Suprapubic skin (tissue), 4 donors: ENCODE results near the gene ZBTB46. TPM values are rescaled to one million over a fixed set of nuclear protein-coding genes. Genes with fewer than 3 reads are reported as not detected.

Experiments used
- DNase-seq, 2 donors: peaks; one replicate each; pipeline ENCODE4 v3.0.0-alpha.2; 2019; ENCODE audit warnings: low spot score in 2 of 2
- H3K27ac ChIP-seq: fragments of 200-600 bp; sonication (generic); one replicate; pipeline ENCODE4 v1.5.1; 2019
- H3K27me3 ChIP-seq: fragments of 200-600 bp; sonication (generic); one replicate; pipeline ENCODE4 v1.5.1; 2019
- H3K36me3 ChIP-seq: fragments of 200-600 bp; sonication (generic); one replicate; pipeline ENCODE4 v1.5.1; 2019
- H3K4me1 ChIP-seq: fragments of 200-600 bp; sonication (generic); one replicate; pipeline ENCODE4 v1.5.1; 2019
- H3K4me3 ChIP-seq: fragments of 200-600 bp; sonication (generic); one replicate; pipeline ENCODE4 v1.5.1; 2019; ENCODE audit warnings: mild to moderate bottlenecking
- H3K9me3 ChIP-seq: fragments of 200-600 bp; sonication (generic); one replicate; pipeline ENCODE4 v1.5.1; 2019
- CTCF ChIP-seq, 2 donors: fragments of 200-600 bp in 1 of 2; fragments of 450-650 bp in 1 of 2; sonication (generic) in 1 of 2; IDR thresholded peaks; one replicate each; pipeline ENCODE4 v1.5.1; 2016 to 2019; ENCODE audit warnings: antibody characterized with exemption in 2 of 2, mild to moderate bottlenecking in 1 of 2, moderate library complexity in 1 of 2
- EP300 ChIP-seq: sonication (generic); formaldehyde crosslinking; IDR thresholded peaks from one replicate; pipeline ENCODE4 v1.6.1; 2017; ENCODE audit warnings: antibody characterized with exemption
- POLR2A ChIP-seq, 2 donors: fragments of 450-650 bp; IDR thresholded peaks; one replicate each; pipeline ENCODE4 v1.6.1; 2017; ENCODE audit warnings: antibody characterized with exemption in 2 of 2, mild to moderate bottlenecking in 2 of 2, moderate library complexity in 2 of 2
- POLR2AphosphoS5 ChIP-seq, 3 donors: sonication (generic); formaldehyde crosslinking; IDR thresholded peaks; one replicate each; pipeline ENCODE4 v1.6.1; 2017; ENCODE audit warnings: antibody characterized with exemption in 3 of 3
- WGBS: methylation state at CpG from one replicate; pipeline ENCODE4 v1.1.5; 2018; 5-methylcytosine and 5-hydroxymethylcytosine counted together
- total RNA-seq, 4 donors: library from RNA; depleted of rRNA; stranded (reverse); fragments of >200 nt; gene quantifications; one replicate each; pipeline ENCODE4 v1.1.0, GENCODE V29; 2016

Gene ZBTB46
- total RNA-seq, 4 donors from 2014 or later = 3.4 to 5.1 (median 4.4) TPM

DNA sequence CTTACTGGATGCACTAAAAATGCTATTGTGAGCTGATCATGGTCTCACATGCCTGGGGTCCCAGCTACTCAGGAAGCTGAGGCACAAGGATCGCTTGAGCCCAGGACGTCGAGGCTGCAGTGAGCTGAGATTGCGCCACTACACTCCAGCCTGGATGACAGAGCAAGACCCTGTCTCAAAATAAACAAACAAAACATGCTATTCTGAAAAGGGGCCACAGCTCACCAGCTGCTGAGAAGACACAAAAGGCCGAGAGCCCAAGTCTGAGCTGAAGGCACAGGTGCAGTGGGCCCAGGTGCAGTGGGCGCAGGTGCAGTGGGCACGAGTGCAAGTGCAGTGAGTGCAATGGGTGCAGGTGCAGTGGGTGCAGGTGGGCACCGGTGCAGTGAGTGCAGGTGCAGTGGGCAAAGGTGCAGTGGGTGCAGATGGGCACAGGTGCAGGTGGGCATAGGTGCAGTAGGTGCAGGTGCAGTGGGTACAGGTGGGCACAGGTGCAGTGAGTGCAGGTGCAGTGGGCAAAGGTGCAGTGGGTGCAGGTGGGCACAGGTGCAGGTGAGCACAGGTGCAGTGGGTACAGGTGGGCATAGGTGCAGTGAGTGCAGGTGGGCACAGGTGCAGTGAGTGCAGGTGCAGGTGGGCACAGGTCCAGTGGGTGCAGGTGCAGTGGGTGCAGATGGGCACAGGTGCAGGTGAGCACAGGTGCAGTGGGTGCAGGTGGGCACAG lies 16.0 kb downstream of the ZBTB46 start:
- Histone ChIP-seq H3K4me3 (no peak overlapping the region), H3K27ac (no peak overlapping the region), H3K9me3 (no peaks in the 10 kb centered on the region), H3K4me1 (peaks cover 3% of the 10 kb centered on the region), H3K36me3 (no peaks in the 10 kb centered on the region), H3K27me3 (no peaks in the 10 kb centered on the region)
- 83% methylated on average over 8 of the region's 8 CpGs for WGBS
- TF ChIP-seq CTCF (IDR thresholded peaks at IDR 0.05) (no peak), POLR2A (IDR thresholded peaks at IDR 0.05) (no peak), POLR2AphosphoS5 (IDR thresholded peaks at IDR 0.05) (no peak)
- no peak for DNase-seq

GRCh38 chr20:63811491-63811875 lies 19.6 kb downstream of the ZBTB46 start:
- DNase-seq = no peak
- no peak overlapping the region for H3K4me3 ChIP-seq
- 83% methylated on average over 6 of the region's 8 CpGs for WGBS
- no peaks in the 10 kb centered on the region for H3K4me1 ChIP-seq
- no peaks in the 10 kb centered on the region for H3K36me3 ChIP-seq
- H3K27me3 ChIP-seq = no peaks in the 10 kb centered on the region
- no peak for TF ChIP-seq POLR2AphosphoS5 (IDR thresholded peaks at IDR 0.05)
- TF ChIP-seq CTCF (IDR thresholded peaks at IDR 0.05) = no peak
- no peak for TF ChIP-seq POLR2A (IDR thresholded peaks at IDR 0.05)
- TF ChIP-seq EP300 = no peak
- no peaks in the 10 kb centered on the region for H3K9me3 ChIP-seq
- H3K27ac ChIP-seq = no peak overlapping the region

GRCh38 chr20:63810730-63811490 lies 20.2 kb downstream of the ZBTB46 start:
- Histone ChIP-seq H3K27ac (no peak overlapping the region), H3K36me3 (no peaks in the 10 kb centered on the region), H3K4me3 (no peak overlapping the region), H3K27me3 (no peaks in the 10 kb centered on the region), H3K9me3 (no peaks in the 10 kb centered on the region), H3K4me1 (no peaks in the 10 kb centered on the region)
- WGBS = 77% methylated on average over 17 of the region's 25 CpGs
- DNase-seq = no peak
- TF ChIP-seq POLR2A (IDR thresholded peaks at IDR 0.05) (no peak), EP300 (no peak), POLR2AphosphoS5 (IDR thresholded peaks at IDR 0.05) (no peak), CTCF (IDR thresholded peaks at IDR 0.05) (no peak)

GRCh38 chr20:63809856-63810255 lies 21.2 kb downstream of the ZBTB46 start:
- DNase-seq = no peak
- no peaks in the 10 kb centered on the region for H3K27me3 ChIP-seq
- no peaks in the 10 kb centered on the region for H3K4me1 ChIP-seq
- H3K27ac ChIP-seq = no peak overlapping the region
- no peak overlapping the region for H3K4me3 ChIP-seq
- WGBS = 93% methylated on average over 9 of the region's 9 CpGs
- H3K9me3 ChIP-seq = no peaks in the 10 kb centered on the region
- TF ChIP-seq CTCF (IDR thresholded peaks at IDR 0.05) (no peak), POLR2A (IDR thresholded peaks at IDR 0.05) (no peak), EP300 (no peak), POLR2AphosphoS5 (IDR thresholded peaks at IDR 0.05) (no peak)
- H3K36me3 ChIP-seq = no peaks in the 10 kb centered on the region

GRCh38 chr20:63808964-63809674 lies 21.9 kb downstream of the ZBTB46 start:
- no peak for TF ChIP-seq EP300
- TF ChIP-seq CTCF (IDR thresholded peaks at IDR 0.05) = no peak
- no peak for TF ChIP-seq POLR2AphosphoS5 (IDR thresholded peaks at IDR 0.05)
- no peak for TF ChIP-seq POLR2A (IDR thresholded peaks at IDR 0.05)
- 96% methylated on average over 16 of the region's 31 CpGs for WGBS

More at GRCh38 chr20:63808964-63809674, 21.9 kb downstream of the ZBTB46 start:
- H3K4me3 ChIP-seq = no peak overlapping the region
- H3K36me3 ChIP-seq = no peaks in the 10 kb centered on the region
- H3K9me3 ChIP-seq = no peaks in the 10 kb centered on the region
- H3K27me3 ChIP-seq = no peaks in the 10 kb centered on the region
- no peaks in the 10 kb centered on the region for H3K4me1 ChIP-seq
- no peak overlapping the region for H3K27ac ChIP-seq
- DNase-seq = no peak
